Activated naive CD8-positive, alpha-beta T cell treated with anti-CD3 and anti-CD28 coated beads, Interleukin-2, amount 50 U/mL, for 24 hours (primary cell): ENCODE results near the gene SMYD3.
A peak's percentile ranks its signal among the peaks of the same experiment; 100 is the strongest.

Source experiments
- ATAC-seq: fragments of 150-1000 bp; cut with Tn5 transposase; one replicate; pipeline ENCODE4 v1.10.0; 2021
- DNase-seq: peaks from one replicate; pipeline ENCODE4 v3.0.0; 2021
- H3K27ac Mint-ChIP-seq: one replicate; pipeline ENCODE4 v1.8.0; 2021; ENCODE audit warnings: mild to moderate bottlenecking, mixed read lengths
- H3K27me3 Mint-ChIP-seq: one replicate; pipeline ENCODE4 v1.8.0; 2021; ENCODE audit warnings: mixed read lengths
- H3K36me3 Mint-ChIP-seq: one replicate; pipeline ENCODE4 v1.8.0; 2021; ENCODE audit warnings: low read depth, mixed read lengths
- H3K4me1 Mint-ChIP-seq: one replicate; pipeline ENCODE4 v1.8.0; 2021; ENCODE audit warnings: mixed read lengths
- H3K4me3 Mint-ChIP-seq: one replicate; pipeline ENCODE4 v1.8.0; 2021; ENCODE audit warnings: mild to moderate bottlenecking, moderate library complexity, mixed read lengths
- H3K9me3 Mint-ChIP-seq: one replicate; pipeline ENCODE4 v1.8.0; 2021; ENCODE audit warnings: mixed read lengths

SMYD3 gene

DNA sequence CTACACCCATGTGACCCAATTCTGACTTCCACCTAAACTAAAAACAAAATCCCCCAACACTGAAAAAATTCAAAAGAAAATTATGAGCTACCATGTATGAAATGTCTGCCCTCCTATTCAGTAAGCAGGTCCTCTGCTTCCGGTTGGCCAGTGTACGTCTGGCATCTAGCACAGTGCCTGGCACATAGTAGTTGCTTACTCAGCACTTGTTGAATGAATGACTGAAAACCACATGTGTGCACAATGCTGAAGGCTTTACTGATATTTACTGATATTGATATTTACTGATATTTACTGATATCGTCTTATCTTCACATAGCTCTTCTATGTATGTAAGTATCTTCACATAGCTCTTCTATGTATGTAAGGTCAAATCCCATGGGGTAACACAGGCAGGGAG lies 642.2 kb downstream of the SMYD3 start:
- peaks cover 20% of the 10 kb centered on the region for H3K36me3 Mint-ChIP-seq
- no peak for ATAC-seq
- H3K9me3 Mint-ChIP-seq: no peaks in the 10 kb centered on the region
- H3K4me1 Mint-ChIP-seq: peaks cover 3% of the 10 kb centered on the region
- no peak overlapping the region for H3K27ac Mint-ChIP-seq
- H3K27me3 Mint-ChIP-seq: no peaks in the 10 kb centered on the region
- no peak for DNase-seq
- no peak overlapping the region for H3K4me3 Mint-ChIP-seq

DNA sequence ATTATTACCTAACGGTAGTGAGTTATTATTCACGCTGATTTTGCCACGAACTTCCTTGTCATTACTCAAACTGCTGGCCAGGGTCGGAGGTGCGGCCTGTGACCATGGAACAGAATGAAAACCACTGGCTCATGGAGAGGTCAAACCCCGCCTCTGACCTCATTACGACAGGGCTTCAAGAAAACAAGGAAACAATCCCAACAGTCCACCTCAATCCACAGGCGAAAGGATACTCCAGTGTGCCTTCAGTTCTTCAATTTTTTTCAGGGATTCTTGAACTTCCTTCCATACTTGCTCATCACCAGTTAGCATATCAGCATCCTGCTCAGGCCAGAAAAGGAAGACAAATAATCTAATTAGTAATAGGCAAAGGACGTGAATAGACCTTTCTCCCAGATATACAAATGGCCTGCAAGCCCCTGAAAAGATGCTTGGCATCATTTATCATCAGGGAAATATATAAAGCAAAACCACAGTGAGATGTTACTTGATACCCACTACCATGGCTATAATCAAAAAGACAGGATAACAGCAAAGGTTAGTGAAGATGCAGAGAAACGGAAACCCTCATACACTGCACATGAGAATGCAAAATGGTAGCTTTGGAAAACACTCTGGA lies 643.4 kb downstream of the SMYD3 start:
- Mint-ChIP-seq H3K4me3 (no peak overlapping the region), H3K27me3 (no peaks in the 10 kb centered on the region), H3K27ac (no peak overlapping the region), H3K36me3 (peaks cover 20% of the 10 kb centered on the region), H3K9me3 (no peaks in the 10 kb centered on the region), H3K4me1 (peaks cover 3% of the 10 kb centered on the region)
- no peak for DNase-seq
- ATAC-seq: no peak

GRCh38 chr1:245862812-245863540 lies 644.1 kb downstream of the SMYD3 start:
- Mint-ChIP-seq H3K4me3 (no peak overlapping the region), H3K36me3 (peaks cover 21% of the 10 kb centered on the region), H3K27ac (no peak overlapping the region), H3K4me1 (peaks cover 3% of the 10 kb centered on the region), H3K9me3 (no peaks in the 10 kb centered on the region), H3K27me3 (no peaks in the 10 kb centered on the region)
- no peak for DNase-seq
- ATAC-seq: no peak

- Mint-ChIP-seq H3K27ac (no peak overlapping the region), H3K36me3 (peaks cover 38% of the 10 kb centered on the region), H3K27me3 (no peaks in the 10 kb centered on the region), H3K4me3 (no peak overlapping the region), H3K9me3 (no peaks in the 10 kb centered on the region), H3K4me1 (peaks cover 3% of the 10 kb centered on the region)
- no peak for ATAC-seq
- no peak for DNase-seq
Observed at GRCh38 chr1:245860657-245861544, 646.2 kb downstream of the SMYD3 start.

DNA sequence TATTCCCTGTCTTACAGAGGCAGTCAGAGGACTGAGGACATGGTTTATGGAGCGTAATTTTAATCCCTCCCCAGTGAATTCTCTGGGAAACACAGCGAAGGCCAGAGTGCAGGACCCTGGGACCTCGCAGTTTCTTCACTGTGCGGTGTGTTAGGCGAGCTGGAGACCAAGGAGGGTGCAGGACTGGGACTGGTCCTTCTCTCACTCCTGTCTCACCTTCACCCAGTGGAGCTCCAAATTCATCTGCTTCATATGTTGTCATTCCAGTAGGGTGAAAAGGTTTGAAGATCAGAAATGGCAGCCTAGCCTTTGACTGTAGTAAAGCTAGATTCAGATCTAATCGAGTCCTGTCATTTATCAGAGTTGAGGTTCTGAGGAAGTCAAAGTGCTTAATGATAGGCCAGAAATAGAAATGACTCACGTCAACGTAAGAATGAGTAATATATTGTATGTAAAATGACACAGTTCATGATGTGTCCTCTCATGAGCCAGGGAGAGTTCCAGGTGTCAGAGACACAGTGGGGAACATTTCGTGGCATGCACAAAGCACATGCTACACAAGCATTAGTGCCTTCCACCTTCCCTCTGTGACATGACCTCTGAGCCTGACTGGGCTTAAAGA lies 647.5 kb downstream of the SMYD3 start:
- ATAC-seq (peak; percentile 53), DNase-seq (no peak)
- H3K4me1 Mint-ChIP-seq: peaks cover 3% of the 10 kb centered on the region
- no peak overlapping the region for H3K4me3 Mint-ChIP-seq
- H3K36me3 Mint-ChIP-seq: peaks cover 49% of the 10 kb centered on the region
- no peaks in the 10 kb centered on the region for H3K27me3 Mint-ChIP-seq
- H3K9me3 Mint-ChIP-seq: peaks cover 6% of the 10 kb centered on the region
- H3K27ac Mint-ChIP-seq: no peak overlapping the region

DNA sequence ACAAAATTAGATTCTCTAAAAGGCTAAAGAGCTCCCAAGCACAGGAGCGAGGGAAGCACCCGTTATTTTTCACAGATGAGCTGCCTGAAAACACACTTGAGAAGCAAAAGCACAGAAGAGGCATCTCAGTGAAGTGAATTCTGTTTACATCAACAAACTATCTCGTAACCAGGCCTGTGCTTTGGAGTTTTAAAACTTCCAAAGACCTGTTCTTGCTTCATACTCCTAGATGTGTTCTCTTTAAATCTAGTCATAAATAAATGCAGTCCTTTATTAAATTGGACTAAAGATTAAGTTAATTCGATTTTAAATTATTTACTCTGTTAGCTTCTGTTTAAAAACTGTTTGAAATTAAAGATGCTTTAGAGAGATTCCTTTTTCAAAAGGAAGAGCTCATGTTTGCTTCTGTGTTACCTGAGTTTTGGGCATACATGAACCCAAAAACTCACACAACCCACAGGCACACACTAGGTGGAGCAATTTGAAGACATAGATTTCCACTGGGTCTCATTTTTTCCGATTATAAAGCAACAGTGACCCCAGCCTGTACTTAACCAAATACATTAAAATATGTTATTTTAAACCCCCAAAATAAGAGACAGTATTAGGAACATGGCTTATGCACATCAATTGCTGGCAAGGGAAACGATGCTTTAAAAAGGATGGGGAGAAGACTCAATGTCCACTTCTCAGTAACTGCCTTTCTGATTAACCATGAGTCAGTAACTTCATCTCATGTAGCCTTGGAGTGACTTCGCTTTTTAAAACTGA lies 648.2 kb downstream of the SMYD3 start:
- no peak for DNase-seq
- Mint-ChIP-seq H3K4me1 (peaks cover 3% of the 10 kb centered on the region), H3K27me3 (no peaks in the 10 kb centered on the region), H3K9me3 (peaks cover 9% of the 10 kb centered on the region), H3K36me3 (peaks cover 53% of the 10 kb centered on the region), H3K4me3 (no peak overlapping the region), H3K27ac (no peak overlapping the region)
- ATAC-seq: no peak

- peaks cover 9% of the 10 kb centered on the region for H3K9me3 Mint-ChIP-seq
- ATAC-seq (no peak), DNase-seq (no peak)
- H3K27me3 Mint-ChIP-seq: no peaks in the 10 kb centered on the region
- H3K36me3 Mint-ChIP-seq: peaks cover 49% of the 10 kb centered on the region
- peaks cover 3% of the 10 kb centered on the region for H3K4me1 Mint-ChIP-seq
- peak overlapping the region; percentile 22 for H3K27ac Mint-ChIP-seq
- H3K4me3 Mint-ChIP-seq: no peak overlapping the region
Observed at GRCh38 chr1:245858022-245858721, 648.9 kb downstream of the SMYD3 start.

GRCh38 chr1:245856944-245857531 lies 650.0 kb downstream of the SMYD3 start:
- no peak for DNase-seq
- Mint-ChIP-seq H3K36me3 (peaks cover 43% of the 10 kb centered on the region), H3K4me1 (peaks cover 3% of the 10 kb centered on the region), H3K9me3 (peaks cover 9% of the 10 kb centered on the region), H3K27me3 (no peaks in the 10 kb centered on the region), H3K4me3 (no peak overlapping the region), H3K27ac (no peak overlapping the region)
- ATAC-seq: no peak

DNA sequence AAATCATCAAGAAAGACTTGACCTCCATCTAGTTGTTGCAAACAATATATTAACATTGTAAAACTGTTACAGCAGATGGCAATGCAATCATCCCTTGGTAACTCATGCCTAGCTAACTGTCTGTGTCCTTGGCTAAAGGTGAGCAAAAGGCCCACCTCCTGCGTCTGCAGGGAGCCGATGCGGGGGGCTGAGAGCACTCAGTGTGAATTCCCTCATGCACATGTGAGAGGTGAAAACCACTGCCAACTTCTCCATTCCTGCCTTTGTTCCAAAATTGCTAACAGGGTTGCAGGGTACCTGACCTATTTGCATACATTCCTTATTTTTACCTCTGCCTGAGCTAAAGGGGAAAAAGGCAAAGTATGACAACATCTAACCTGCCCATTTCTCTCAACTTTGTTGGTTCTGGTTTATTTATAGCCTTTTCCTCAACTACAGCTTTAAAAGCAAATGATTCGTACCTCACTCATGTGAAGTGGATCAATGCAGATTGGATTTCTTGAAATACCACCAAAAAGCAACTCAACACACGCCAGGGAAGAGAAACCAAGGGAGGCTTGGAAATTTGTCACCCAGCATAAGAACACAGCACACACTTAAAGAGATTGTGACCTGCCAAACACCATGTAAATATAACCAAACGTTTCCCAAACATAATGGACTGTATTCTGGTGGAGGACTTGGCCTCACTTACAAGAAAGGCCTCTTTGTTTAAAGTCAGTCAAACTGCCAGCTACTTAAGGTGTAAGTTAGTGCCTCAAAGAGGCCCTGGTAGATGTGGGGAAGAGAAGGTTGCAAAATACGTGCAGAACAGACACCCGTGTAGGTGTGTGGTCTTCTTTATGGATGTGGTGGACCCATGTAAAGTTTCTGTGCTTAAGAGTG lies 651.0 kb downstream of the SMYD3 start:
- Mint-ChIP-seq H3K36me3 (peaks cover 43% of the 10 kb centered on the region), H3K9me3 (peaks cover 9% of the 10 kb centered on the region), H3K27ac (no peak overlapping the region), H3K4me1 (peaks cover 3% of the 10 kb centered on the region), H3K27me3 (no peaks in the 10 kb centered on the region), H3K4me3 (no peak overlapping the region)
- DNase-seq (no peak), ATAC-seq (no peak)

- peaks cover 9% of the 10 kb centered on the region for H3K9me3 Mint-ChIP-seq
Observed at GRCh38 chr1:245853291-245853690, 653.8 kb downstream of the SMYD3 start.

DNA sequence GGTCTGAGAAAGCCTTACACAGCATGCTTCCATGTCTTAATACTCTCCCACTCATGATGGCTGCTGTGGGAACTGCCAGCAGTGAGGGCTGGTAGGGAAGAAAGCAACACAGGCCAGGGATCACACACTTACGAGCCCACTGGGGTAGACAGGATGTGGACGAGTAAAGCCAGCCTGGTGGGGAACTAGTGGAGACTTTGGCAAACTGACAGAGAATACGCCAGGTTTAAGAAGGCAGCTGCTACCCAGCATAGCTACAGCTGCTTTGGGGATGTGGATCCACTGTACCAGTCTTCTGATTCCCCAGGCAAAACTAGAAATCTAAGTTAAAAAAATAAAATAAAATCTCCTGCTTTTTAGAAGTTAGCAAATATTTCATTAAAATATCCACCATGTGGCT lies 664.0 kb downstream of the SMYD3 start:
- no peaks in the 10 kb centered on the region for H3K27me3 Mint-ChIP-seq
- H3K27ac Mint-ChIP-seq: no peak overlapping the region
- no peaks in the 10 kb centered on the region for H3K9me3 Mint-ChIP-seq
- DNase-seq: no peak
- H3K36me3 Mint-ChIP-seq: peaks cover 2% of the 10 kb centered on the region
- ATAC-seq: no peak
- H3K4me3 Mint-ChIP-seq: no peak overlapping the region
- no peaks in the 10 kb centered on the region for H3K4me1 Mint-ChIP-seq

More at GRCh38 chr1:245853291-245853690, 653.8 kb downstream of the SMYD3 start:
- no peak overlapping the region for H3K27ac Mint-ChIP-seq
- H3K4me1 Mint-ChIP-seq: no peaks in the 10 kb centered on the region
- peaks cover 42% of the 10 kb centered on the region for H3K36me3 Mint-ChIP-seq
- DNase-seq (no peak), ATAC-seq (no peak)
- no peak overlapping the region for H3K4me3 Mint-ChIP-seq
- H3K27me3 Mint-ChIP-seq: no peaks in the 10 kb centered on the region

DNA sequence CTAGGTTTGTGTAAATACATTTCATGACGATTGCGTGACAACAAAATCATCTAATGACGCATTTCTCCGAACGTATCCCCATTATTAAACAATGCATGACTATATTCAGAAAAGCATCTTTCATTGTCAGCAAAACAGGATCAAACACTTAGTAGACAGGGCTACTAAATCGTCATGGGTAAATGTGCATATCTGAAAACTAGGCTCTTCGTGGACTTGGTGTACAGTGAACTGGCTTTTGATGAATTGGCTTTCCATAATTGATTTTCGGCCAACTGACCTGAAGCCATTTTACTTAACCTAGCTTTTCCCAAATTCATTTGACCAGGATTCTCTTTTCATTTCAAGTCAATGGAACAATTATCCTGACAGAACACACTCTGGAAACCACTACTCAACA lies 665.0 kb downstream of the SMYD3 start:
- no peaks in the 10 kb centered on the region for H3K9me3 Mint-ChIP-seq
- no peak overlapping the region for H3K4me3 Mint-ChIP-seq
- no peak overlapping the region for H3K27ac Mint-ChIP-seq
- no peak for ATAC-seq
- H3K36me3 Mint-ChIP-seq: peaks cover 2% of the 10 kb centered on the region
- H3K27me3 Mint-ChIP-seq: no peaks in the 10 kb centered on the region
- DNase-seq: no peak
- no peaks in the 10 kb centered on the region for H3K4me1 Mint-ChIP-seq
